Astrocyte of the cerebellum (primary cell): ENCODE results near the gene CKAP5.

Source experiments
- DNase-seq: peaks from one replicate; pipeline ENCODE4 v3.0.0-alpha.2; 2011; ENCODE audit warnings: low read depth
- H3K4me3 ChIP-seq: 2 replicates; pipeline ENCODE4 v1.5.1; 2011; ENCODE audit warnings: mild to moderate bottlenecking, low read depth, low read length, moderate library complexity
- CTCF ChIP-seq: IDR thresholded peaks from 2 replicates; pipeline ENCODE4 v1.5.1; 2012; ENCODE audit warnings: low read length, low read depth, moderate library complexity, mild to moderate bottlenecking; ENCODE audit errors: missing control alignments
- in situ Hi-C: cut with HindIII; loops from 2 replicates; pipeline ENCODE4 v1.10.0; 2017; ENCODE audit warnings: low sequenced_read_pairs

CKAP5 gene

DNA sequence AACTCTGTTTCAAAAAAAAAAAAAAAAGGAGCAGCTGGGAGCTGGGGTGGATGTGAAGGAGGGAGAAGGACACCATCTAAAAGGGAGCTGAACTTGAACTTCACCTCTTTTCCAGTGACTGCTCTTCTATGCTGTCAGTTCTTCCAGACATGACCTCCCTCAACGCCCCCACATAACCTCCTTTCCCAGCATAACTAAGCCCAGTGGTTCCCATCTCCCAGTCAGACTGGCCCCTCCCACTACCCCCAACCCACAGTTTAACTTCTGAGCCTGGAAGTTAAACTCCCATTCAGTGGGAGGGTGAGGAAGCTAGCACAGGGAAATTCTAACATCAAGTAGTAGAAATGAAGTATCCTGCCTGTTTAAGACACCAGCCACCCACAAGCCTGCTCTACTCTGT, 147.5 kb downstream of the CKAP5 start:
- DNase-seq = no peak
- H3K4me3 ChIP-seq = no peak overlapping the region

DNA sequence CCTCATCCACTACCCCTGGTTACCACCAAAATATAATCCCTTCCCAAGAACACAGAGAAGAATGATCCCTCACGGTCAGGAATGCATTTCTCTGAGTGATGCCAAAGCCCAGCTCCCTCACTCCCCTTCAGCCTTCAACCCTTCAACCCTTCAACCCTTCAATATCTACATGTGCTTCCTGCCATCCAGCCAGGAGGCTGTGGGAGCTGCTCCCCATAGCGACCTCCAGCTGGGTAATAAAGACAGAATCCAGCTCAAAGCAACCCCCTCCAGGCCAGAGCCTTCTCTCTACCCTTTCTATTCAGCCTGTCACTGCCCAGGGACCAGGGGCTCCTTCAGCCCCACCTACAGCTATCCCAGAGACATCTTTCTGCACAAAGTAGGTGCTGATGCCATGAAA, 148.4 kb downstream of the CKAP5 start:
- no peak for TF ChIP-seq CTCF
- H3K4me3 ChIP-seq = no peak overlapping the region
- no peak for DNase-seq
- in situ Hi-C loops = no loop called here

More for the DNA sequence above, 147.5 kb downstream of the CKAP5 start:
- in situ Hi-C loops = no loop called here
- TF ChIP-seq CTCF = no peak

DNA sequence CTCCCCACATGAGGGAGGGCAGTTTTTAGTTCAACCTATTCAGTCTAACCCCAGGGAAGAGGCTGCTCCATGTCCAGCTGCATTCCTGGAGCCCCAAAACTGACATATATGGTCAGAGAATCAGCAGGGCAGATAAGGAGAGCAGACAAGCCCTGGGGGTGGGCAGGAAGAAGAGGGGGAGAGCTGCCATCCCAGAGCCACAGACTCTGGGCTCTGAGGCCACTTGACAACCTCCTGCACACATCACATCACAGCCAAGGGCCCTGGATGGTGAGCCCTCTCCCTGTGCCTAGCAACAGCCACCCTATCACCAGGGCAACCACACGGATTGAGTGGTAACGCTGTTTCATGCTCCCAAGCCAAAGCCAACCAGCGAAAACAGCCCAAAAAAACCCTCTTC, 148.8 kb downstream of the CKAP5 start:
- TF ChIP-seq CTCF = no peak
- no peak overlapping the region for H3K4me3 ChIP-seq
- no peak for DNase-seq
- in situ Hi-C loops = no loop called here

DNA sequence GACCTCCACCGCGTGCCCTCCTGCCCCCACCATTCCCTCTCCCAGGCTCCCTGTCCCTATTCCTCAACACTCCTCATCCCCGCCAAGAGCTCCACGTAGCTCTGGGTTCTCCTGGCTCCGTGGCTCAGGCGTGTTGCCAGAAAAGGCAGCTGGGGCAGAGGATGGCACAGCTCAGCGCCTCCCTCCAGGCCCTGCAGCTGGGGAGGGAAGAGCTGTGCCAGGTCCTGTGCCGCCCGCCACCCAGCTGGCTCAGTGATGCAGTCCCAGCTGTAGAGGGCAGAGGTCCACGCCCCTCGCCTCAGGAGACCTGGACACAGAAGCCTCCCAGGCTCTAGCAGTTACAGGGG, 149.9 kb downstream of the CKAP5 start:
- no peak for DNase-seq
- in situ Hi-C loops = no loop called here
- no peak for TF ChIP-seq CTCF
- no peak overlapping the region for H3K4me3 ChIP-seq

DNA sequence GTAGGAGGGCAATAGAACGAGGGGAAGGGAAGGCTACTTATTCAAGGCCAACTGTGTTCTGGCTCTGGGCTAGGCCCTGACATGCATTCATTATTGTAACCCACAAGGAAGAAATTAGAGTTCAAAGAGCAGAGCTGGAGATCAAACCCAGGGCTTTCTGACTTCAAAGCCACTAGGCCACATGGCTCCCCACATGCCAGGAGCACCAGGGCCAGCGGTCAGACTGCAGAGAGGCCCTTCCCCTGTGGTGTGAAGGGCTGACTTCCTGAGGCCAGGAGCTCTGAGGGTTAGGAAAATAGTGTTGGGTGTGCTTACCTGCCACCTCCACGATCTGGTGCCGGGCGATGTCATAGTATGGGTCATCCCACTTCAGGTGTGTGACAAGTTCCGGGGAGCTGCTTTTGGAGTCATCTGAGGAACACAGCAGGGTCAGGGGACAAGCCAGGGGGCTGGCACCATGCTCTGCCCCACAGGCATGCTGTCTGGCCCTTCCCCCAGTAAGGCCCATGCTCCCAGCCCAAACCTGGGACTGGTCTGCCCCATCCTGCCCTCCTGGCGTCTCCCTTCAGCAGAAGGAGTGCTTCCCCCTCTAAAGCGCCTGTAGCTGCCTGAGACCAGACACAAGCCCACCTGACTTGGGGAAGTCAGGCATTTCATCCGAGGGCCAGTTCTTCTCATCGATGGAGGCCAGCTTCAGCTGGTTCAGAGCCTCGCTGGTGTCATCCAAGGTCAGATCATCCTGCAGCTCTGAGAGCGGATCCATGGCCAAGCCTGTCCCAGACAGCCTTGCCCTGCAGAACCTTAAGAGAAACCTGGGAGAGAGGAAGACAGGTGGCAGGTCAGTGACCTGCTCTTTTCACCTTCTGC, 150.5 kb downstream of the CKAP5 start:
- no peak for DNase-seq
- in situ Hi-C loops = no loop called here

GRCh38 chr11:46694607-46695006, 151.5 kb downstream of the CKAP5 start:
- TF ChIP-seq CTCF = no peak
- no peak for DNase-seq
- in situ Hi-C loops = no loop called here
- no peak overlapping the region for H3K4me3 ChIP-seq

More for the DNA sequence above, 150.5 kb downstream of the CKAP5 start:
- TF ChIP-seq CTCF = no peak
- H3K4me3 ChIP-seq = no peak overlapping the region

GRCh38 chr11:46694072-46694471, 152.0 kb downstream of the CKAP5 start:
- in situ Hi-C loops = no loop called here
- no peak for TF ChIP-seq CTCF
- no peak overlapping the region for H3K4me3 ChIP-seq
- DNase-seq = no peak
